ENCODE measurements around the gene CFAP46.

CFAP46 gene

DNA sequence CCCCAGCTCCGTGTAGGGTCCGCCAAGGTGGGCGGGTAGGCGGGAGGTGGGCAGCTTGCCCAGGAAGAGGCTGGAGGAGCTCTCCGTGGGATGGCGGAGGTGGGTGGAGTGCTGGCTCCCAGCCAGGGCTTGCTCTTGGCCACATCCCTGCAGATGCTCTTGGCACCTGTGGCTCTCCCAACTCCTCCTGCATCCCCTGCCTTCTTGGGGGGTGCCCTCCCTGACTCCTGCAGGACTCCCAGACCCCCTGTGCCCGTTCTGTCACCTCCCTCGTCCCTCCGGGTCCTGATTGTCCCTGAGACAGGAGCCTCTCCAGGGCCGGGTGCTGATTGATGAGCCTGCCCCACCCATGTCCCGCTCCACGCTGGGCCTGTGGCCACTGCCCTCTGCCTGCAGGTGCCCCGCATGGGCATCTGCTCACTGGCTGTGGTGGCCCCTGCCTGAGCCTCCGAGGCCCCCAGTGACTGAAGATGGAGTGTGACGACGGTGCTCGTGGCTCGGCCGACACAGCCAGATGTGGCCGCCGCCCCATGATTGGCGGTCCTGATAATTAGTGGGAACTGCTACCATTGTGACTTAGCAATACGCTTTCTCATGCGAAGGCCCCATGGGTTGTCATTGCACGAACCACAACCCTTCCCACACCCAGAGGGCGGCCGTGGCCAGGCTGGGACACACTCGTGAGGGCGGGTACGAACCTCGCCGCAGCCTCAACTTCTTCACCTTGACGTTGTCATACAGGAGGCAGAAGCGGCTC is 23.6 kb downstream of the CFAP46 start:
- TF ChIP-seq ZNF565 (CRISPR knock-in tag; conservative IDR thresholded peaks at IDR 0.05; ENCODE audit: low read depth) (no peak), OSR1 (CRISPR knock-in tag; IDR thresholded peaks at IDR 0.05) (no peak), GLIS3 (CRISPR knock-in tag; IDR thresholded peaks at IDR 0.05) (no peak), ZNF70 (CRISPR knock-in tag; IDR thresholded peaks at IDR 0.05) (no peak), ARNTL (CRISPR knock-in tag; IDR thresholded peaks at IDR 0.05; ENCODE audit: borderline replicate concordance, low read depth) (no peak)
- TF ChIP-seq, protein P1, sequence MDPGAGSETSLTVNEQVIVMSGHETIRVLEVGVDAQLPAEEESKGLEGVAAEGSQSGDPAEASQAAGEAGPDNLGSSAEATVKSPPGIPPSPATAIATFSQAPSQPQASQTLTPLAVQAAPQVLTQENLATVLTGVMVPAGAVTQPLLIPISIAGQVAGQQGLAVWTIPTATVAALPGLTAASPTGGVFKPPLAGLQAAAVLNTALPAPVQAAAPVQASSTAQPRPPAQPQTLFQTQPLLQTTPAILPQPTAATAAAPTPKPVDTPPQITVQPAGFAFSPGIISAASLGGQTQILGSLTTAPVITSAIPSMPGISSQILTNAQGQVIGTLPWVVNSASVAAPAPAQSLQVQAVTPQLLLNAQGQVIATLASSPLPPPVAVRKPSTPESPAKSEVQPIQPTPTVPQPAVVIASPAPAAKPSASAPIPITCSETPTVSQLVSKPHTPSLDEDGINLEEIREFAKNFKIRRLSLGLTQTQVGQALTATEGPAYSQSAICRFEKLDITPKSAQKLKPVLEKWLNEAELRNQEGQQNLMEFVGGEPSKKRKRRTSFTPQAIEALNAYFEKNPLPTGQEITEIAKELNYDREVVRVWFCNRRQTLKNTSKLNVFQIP (CRISPR knock-in tag; IDR thresholded peaks at IDR 0.05; ENCODE audit: borderline replicate concordance, low read depth), result no peak
- no peak for ATAC-seq

- ATAC-seq, result no peak
- TF ChIP-seq, protein P2, sequence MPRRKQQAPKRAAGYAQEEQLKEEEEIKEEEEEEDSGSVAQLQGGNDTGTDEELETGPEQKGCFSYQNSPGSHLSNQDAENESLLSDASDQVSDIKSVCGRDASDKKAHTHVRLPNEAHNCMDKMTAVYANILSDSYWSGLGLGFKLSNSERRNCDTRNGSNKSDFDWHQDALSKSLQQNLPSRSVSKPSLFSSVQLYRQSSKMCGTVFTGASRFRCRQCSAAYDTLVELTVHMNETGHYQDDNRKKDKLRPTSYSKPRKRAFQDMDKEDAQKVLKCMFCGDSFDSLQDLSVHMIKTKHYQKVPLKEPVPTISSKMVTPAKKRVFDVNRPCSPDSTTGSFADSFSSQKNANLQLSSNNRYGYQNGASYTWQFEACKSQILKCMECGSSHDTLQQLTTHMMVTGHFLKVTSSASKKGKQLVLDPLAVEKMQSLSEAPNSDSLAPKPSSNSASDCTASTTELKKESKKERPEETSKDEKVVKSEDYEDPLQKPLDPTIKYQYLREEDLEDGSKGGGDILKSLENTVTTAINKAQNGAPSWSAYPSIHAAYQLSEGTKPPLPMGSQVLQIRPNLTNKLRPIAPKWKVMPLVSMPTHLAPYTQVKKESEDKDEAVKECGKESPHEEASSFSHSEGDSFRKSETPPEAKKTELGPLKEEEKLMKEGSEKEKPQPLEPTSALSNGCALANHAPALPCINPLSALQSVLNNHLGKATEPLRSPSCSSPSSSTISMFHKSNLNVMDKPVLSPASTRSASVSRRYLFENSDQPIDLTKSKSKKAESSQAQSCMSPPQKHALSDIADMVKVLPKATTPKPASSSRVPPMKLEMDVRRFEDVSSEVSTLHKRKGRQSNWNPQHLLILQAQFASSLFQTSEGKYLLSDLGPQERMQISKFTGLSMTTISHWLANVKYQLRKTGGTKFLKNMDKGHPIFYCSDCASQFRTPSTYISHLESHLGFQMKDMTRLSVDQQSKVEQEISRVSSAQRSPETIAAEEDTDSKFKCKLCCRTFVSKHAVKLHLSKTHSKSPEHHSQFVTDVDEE (CRISPR knock-in tag; IDR thresholded peaks at IDR 0.05), result no peak
- TF ChIP-seq ZNF565 (CRISPR knock-in tag; conservative IDR thresholded peaks at IDR 0.05; ENCODE audit: low read depth) (no peak), ZFP3 (CRISPR knock-in tag; IDR thresholded peaks at IDR 0.05) (no peak), ISL1 (CRISPR knock-in tag; IDR thresholded peaks at IDR 0.05) (no peak), PPARA (CRISPR knock-in tag; IDR thresholded peaks at IDR 0.05; ENCODE audit: borderline replicate concordance) (no peak), ESRRG (CRISPR knock-in tag; IDR thresholded peaks at IDR 0.05) (no peak), ARNTL (CRISPR knock-in tag; IDR thresholded peaks at IDR 0.05; ENCODE audit: borderline replicate concordance, low read depth) (no peak), PATZ1 (CRISPR knock-in tag; IDR thresholded peaks at IDR 0.05; ENCODE audit: borderline replicate concordance) (no peak), GLIS3 (CRISPR knock-in tag; IDR thresholded peaks at IDR 0.05) (no peak), ZNF8 (CRISPR knock-in tag; IDR thresholded peaks at IDR 0.05) (no peak), BACH2 (CRISPR knock-in tag; IDR thresholded peaks at IDR 0.05; ENCODE audit: borderline replicate concordance) (no peak), TOX (CRISPR knock-in tag; IDR thresholded peaks at IDR 0.05; ENCODE audit: borderline replicate concordance) (no peak), ZC3H10 (CRISPR knock-in tag; IDR thresholded peaks at IDR 0.05) (no peak), SNAI2 (CRISPR knock-in tag; IDR thresholded peaks at IDR 0.05) (no peak)
- TF ChIP-seq, protein P3, sequence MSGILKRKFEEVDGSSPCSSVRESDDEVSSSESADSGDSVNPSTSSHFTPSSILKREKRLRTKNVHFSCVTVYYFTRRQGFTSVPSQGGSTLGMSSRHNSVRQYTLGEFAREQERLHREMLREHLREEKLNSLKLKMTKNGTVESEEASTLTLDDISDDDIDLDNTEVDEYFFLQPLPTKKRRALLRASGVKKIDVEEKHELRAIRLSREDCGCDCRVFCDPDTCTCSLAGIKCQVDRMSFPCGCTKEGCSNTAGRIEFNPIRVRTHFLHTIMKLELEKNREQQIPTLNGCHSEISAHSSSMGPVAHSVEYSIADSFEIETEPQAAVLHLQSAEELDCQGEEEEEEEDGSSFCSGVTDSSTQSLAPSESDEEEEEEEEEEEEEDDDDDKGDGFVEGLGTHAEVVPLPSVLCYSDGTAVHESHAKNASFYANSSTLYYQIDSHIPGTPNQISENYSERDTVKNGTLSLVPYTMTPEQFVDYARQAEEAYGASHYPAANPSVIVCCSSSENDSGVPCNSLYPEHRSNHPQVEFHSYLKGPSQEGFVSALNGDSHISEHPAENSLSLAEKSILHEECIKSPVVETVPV (CRISPR knock-in tag; IDR thresholded peaks at IDR 0.05), result no peak
Measured at GRCh38 chr10:132918264-132918616, 24.1 kb downstream of the CFAP46 start.

DNA sequence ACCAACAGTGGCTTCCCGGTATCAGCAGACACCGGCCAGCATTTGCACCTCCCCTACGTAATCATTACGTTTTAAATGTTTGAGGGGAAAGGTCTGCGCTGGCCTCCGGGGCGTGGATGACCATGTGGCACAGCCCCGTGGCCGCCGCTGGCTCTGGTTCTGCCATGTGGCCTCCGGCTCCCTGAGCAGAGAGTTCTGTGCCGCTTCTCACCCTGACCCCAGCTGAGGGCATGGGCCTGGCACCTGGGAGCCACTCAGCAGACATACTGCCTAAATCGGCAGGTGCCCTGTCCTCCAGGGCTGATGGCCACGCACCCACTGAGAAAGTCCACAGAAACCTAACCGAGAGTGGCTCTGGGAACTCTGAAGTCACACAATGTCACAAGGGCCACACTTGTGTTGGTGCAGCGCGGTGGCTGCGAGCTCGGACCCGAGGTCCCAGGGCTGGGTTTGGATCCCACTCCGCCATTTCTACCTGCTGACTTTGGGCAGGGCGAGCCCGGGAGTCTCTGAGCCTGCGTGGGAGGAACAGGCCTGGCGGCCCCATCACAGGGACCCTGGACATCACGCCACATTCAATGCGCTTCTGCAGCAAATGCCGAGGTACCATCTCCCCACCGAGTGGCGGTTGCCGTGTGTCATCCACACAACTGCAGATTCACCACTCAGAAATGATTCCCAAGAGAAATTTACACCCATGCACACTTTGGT is 25.3 kb downstream of the CFAP46 start:
- ATAC-seq, result no peak
- TF ChIP-seq, protein P4, sequence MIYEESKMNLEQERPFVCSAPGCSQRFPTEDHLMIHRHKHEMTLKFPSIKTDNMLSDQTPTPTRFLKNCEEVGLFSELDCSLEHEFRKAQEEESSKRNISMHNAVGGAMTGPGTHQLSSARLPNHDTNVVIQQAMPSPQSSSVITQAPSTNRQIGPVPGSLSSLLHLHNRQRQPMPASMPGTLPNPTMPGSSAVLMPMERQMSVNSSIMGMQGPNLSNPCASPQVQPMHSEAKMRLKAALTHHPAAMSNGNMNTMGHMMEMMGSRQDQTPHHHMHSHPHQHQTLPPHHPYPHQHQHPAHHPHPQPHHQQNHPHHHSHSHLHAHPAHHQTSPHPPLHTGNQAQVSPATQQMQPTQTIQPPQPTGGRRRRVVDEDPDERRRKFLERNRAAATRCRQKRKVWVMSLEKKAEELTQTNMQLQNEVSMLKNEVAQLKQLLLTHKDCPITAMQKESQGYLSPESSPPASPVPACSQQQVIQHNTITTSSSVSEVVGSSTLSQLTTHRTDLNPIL (CRISPR knock-in tag; IDR thresholded peaks at IDR 0.05; ENCODE audit: low read depth), result no peak
- TF ChIP-seq, protein P2 (CRISPR knock-in tag; IDR thresholded peaks at IDR 0.05), result no peak
- no peak for TF ChIP-seq ARNTL (CRISPR knock-in tag; IDR thresholded peaks at IDR 0.05; ENCODE audit: borderline replicate concordance, low read depth)
- TF ChIP-seq ZNF8 (CRISPR knock-in tag; IDR thresholded peaks at IDR 0.05), result no peak
- no peak for TF ChIP-seq PATZ1 (CRISPR knock-in tag; IDR thresholded peaks at IDR 0.05; ENCODE audit: borderline replicate concordance)
- no peak for TF ChIP-seq ZNF565 (CRISPR knock-in tag; conservative IDR thresholded peaks at IDR 0.05; ENCODE audit: low read depth)
- TF ChIP-seq, protein P3 (CRISPR knock-in tag; IDR thresholded peaks at IDR 0.05), result no peak
- no peak for TF ChIP-seq GLIS3 (CRISPR knock-in tag; IDR thresholded peaks at IDR 0.05)
- no peak for TF ChIP-seq ZFP3 (CRISPR knock-in tag; IDR thresholded peaks at IDR 0.05)

All from SK-N-SH treated with all-trans-retinoic acid at 6 μM for 48 hours (cell line).